ENCODE measurements around the gene COL9A1.

DNA sequence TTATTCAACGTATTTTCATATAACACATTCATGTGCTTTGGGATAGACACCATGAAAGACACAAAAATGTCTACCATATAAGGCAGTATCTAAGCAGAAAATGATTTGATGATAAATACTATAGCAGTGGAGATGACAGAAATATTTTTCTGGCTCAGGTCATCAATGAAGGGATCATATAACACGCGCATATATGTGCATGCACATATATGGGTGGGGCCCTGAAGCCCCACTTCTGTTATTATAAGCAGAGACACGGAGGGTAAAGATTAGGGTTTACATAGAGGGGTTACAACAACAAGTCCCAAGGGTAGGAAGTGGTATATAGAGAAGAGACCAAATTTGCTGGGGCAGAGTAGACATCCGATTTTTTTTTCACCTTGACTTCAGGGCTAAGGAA lies 16.0 kb downstream of the COL9A1 start:
- no peak for TF ChIP-seq CTCF (IDR thresholded peaks at IDR 0.05)
- TF ChIP-seq POLR2A (IDR thresholded peaks at IDR 0.05), result no peak
